Measurements from ENCODE around the gene ZFAND3. TPM values are rescaled to one million over a fixed set of nuclear protein-coding genes. Genes with fewer than 3 reads are reported as not detected.

Gene ZFAND3
- polyA plus RNA-seq, 2 of the 4 experiments (the other 2 are of a cell fraction) = 12.0 to 50.0 TPM

DNA sequence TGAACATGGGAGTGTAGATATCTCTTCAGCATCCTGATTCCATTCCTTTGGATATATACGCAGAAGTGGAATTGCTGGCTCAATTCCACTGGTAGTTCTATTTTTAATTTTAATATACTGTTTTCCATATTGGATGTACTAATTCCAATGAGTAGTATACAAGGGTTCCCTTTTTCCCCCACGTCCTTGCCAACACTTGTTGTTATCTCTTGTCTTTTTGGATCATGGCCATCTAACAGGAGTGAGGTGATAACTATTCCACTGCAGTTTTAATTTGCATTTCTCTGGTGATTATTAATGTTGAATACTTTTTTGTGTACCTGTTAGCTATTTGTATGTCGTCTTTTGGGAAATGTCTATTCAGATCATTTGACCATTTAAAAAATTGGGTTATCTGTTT, 91.5 kb downstream of the ZFAND3 start (continued):
- TF ChIP-seq MAZ (IDR thresholded peaks at IDR 0.05; ENCODE audit: borderline replicate concordance, low read depth, low read length) = no peak

GRCh38 chr6:37913210-37913609, 93.7 kb downstream of the ZFAND3 start:
- 89% methylated on average over 1 of the region's 1 CpG for WGBS (ENCODE audit: missing lambda C conversion rate)
- H3K4me3 ChIP-seq = no peak overlapping the region
- FAIRE-seq (no peak), DNase-seq (ENCODE audit: low read depth in 1 of 2, low spot score in 1 of 2) (no peak), ATAC-seq (no peak)
- ChIA-PET CTCF (no interaction called here), POLR2A (no interaction called here)
- H3K4me2 ChIP-seq = no peak overlapping the region
- H3K27ac ChIP-seq = no peak overlapping the region
- TF ChIP-seq POLR2AphosphoS2 (conservative IDR thresholded peaks at IDR 0.05; ENCODE audit: low read length) (no peak), ATOH8 (CRISPR knock-in tag; IDR thresholded peaks at IDR 0.05; ENCODE audit: low read depth) (no peak), GATA3 (IDR thresholded peaks at IDR 0.05; ENCODE audit: borderline replicate concordance) (no peak), JUN (IDR thresholded peaks at IDR 0.05) (no peak), RFX5 (IDR thresholded peaks at IDR 0.05) (no peak), RNF2 (IDR thresholded peaks at IDR 0.05; ENCODE audit: borderline replicate concordance, low read depth) (no peak)
- TF ChIP-seq, protein P1, sequence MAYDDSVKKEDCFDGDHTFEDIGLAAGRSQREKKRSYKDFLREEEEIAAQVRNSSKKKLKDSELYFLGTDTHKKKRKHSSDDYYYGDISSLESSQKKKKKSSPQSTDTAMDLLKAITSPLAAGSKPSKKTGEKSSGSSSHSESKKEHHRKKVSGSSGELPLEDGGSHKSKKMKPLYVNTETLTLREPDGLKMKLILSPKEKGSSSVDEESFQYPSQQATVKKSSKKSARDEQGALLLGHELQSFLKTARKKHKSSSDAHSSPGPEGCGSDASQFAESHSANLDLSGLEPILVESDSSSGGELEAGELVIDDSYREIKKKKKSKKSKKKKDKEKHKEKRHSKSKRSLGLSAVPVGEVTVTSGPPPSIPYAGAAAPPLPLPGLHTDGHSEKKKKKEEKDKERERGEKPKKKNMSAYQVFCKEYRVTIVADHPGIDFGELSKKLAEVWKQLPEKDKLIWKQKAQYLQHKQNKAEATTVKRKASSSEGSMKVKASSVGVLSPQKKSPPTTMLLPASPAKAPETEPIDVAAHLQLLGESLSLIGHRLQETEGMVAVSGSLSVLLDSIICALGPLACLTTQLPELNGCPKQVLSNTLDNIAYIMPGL (CRISPR knock-in tag; IDR thresholded peaks at IDR 0.05; ENCODE audit: borderline replicate concordance) = no peak
- TF ChIP-seq, protein P2, sequence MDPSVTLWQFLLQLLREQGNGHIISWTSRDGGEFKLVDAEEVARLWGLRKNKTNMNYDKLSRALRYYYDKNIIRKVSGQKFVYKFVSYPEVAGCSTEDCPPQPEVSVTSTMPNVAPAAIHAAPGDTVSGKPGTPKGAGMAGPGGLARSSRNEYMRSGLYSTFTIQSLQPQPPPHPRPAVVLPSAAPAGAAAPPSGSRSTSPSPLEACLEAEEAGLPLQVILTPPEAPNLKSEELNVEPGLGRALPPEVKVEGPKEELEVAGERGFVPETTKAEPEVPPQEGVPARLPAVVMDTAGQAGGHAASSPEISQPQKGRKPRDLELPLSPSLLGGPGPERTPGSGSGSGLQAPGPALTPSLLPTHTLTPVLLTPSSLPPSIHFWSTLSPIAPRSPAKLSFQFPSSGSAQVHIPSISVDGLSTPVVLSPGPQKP (IDR thresholded peaks at IDR 0.05; ENCODE audit: low read depth, low read length) = no peak
- 0 out of 3 replicates have a peak, but pooled peaks cover 2% of the 10 kb centered on the region for H3K4me1 ChIP-seq
- no peaks in the 10 kb centered on the region for H3K9me3 ChIP-seq

DNA sequence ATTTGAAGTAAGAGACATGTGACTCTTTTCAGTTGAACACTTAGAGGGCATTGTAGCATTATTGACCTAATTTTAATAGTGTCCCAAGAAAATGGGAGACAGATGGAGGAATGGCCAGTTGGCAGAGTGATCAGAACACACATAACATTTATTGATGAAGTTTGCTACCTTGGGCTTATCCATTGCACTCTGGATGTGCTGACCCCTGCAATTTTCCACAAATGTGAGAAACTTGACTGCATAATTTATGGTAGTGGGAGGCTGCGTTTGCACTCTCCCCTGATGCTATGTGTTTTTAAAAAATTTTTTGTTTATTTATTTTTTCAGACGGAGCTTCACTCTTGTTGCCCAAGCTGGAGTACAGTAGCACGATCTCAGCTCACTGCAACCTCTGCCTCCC, 95.9 kb downstream of the ZFAND3 start:
- Histone ChIP-seq H3K4me2 (no peak overlapping the region), H3K4me3 (no peak overlapping the region), H3K4me1 (peaks cover 17% of the 10 kb centered on the region), H3K9me3 (no peaks in the 10 kb centered on the region), H3K27ac (no peak overlapping the region)
- CTCF ChIA-PET = interaction anchor here (0.7 kb wide), 1 partner anchor 57 kb away, joined by 3 read pairs; no protein-coding TSS in a partner anchor
- no peak for DNase-seq (ENCODE audit: low read depth in 1 of 2, low spot score in 1 of 2)
- no peak for ATAC-seq
- no peak for FAIRE-seq
- POLR2A ChIA-PET = interaction anchor here (0.7 kb wide), 1 partner anchor 12 kb away, joined by 4 read pairs; no protein-coding TSS in a partner anchor
- WGBS (ENCODE audit: missing lambda C conversion rate) = 83% methylated on average over 3 of the region's 3 CpGs
- TF ChIP-seq ZNF302 (CRISPR knock-in tag; IDR thresholded peaks at IDR 0.05) = no peak
- no peak for TF ChIP-seq GATA3 (IDR thresholded peaks at IDR 0.05; ENCODE audit: borderline replicate concordance)
- TF ChIP-seq JUNB (IDR thresholded peaks at IDR 0.05) = no peak
- no peak for TF ChIP-seq RAD21 (conservative IDR thresholded peaks at IDR 0.05 in 1 of 2, IDR thresholded peaks at IDR 0.05 in 1 of 2)
- no peak for TF ChIP-seq KDM5A (IDR thresholded peaks at IDR 0.05)
- TF ChIP-seq, protein P3, sequence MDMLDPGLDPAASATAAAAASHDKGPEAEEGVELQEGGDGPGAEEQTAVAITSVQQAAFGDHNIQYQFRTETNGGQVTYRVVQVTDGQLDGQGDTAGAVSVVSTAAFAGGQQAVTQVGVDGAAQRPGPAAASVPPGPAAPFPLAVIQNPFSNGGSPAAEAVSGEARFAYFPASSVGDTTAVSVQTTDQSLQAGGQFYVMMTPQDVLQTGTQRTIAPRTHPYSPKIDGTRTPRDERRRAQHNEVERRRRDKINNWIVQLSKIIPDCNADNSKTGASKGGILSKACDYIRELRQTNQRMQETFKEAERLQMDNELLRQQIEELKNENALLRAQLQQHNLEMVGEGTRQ (IDR thresholded peaks at IDR 0.05) = no peak
- TF ChIP-seq HEYL (CRISPR knock-in tag; IDR thresholded peaks at IDR 0.05) = no peak
- no peak for TF ChIP-seq FOSB (CRISPR knock-in tag; IDR thresholded peaks at IDR 0.05)
- TF ChIP-seq CBX2 (IDR thresholded peaks at IDR 0.05; ENCODE audit: borderline replicate concordance, low read depth) = no peak
- no peak for TF ChIP-seq EHMT2 (IDR thresholded peaks at IDR 0.05; ENCODE audit: low read depth)
- no peak for TF ChIP-seq HOXB13 (CRISPR knock-in tag; IDR thresholded peaks at IDR 0.05; ENCODE audit: low read depth)
- no peak for TF ChIP-seq SMC3 (IDR thresholded peaks at IDR 0.05)
- no peak for TF ChIP-seq CHD4 (IDR thresholded peaks at IDR 0.05; ENCODE audit: borderline replicate concordance)
- no peak for TF ChIP-seq POLR2A (IDR thresholded peaks at IDR 0.05; ENCODE audit: low read length)
- no peak for TF ChIP-seq HOXB5 (CRISPR knock-in tag; IDR thresholded peaks at IDR 0.05)
- TF ChIP-seq RFX5 (IDR thresholded peaks at IDR 0.05) = no peak

Measured in A549 (cell line).